ENCODE data around the gene HECTD4.
"Not testable (repeated sequence)": the region's sequence is repeated elsewhere in the genome, so short reads cannot be mapped to it uniquely, and the experiment has no call there.

HECTD4 gene

DNA sequence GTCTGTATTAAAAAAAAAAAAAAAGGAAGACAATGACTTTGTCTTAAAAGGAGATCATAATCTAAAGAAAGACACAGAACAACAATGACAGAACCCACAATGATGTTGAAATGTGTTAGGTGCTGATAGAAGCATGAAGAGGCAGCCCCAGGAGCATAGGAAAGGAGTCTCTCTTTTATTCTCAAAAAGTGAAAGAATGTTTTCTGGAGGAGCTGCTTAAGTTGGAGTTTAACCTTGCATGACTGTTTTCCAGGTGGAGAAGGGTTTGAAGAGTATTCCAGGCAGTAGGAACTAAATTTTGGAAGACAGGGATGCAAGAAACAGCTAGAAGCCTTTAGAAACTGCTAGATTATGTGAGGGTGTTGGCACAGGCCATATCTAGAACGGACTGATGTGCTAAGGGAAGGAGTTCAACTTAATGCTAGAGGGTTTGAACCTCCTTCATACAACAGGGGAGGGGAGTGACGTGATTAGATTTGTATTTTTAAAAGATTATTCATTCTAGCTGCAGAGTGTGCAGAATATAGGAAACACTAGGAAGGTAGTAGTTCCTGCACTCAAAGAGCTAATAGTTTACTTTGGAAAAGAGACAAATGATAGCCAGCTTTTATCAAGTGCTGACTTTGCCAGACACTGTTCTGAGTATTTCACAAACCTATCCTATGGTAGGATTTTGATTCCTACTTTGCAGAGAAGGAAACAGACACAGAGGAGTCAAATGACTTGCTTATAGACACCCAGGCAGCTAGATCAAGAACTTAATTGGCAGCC lies 31.8 kb upstream of the HECTD4 start:
- H3K36me3 ChIP-seq (ENCODE audit: insufficient read depth, low read length) = no peaks in the 10 kb centered on the region
- no peaks in the 10 kb centered on the region for H3K4me1 ChIP-seq (ENCODE audit: insufficient read depth, low read length)
- H3K9me3 ChIP-seq (ENCODE audit: control insufficient read depth, insufficient read depth, low read length) = no peaks in the 10 kb centered on the region
- no peak overlapping the region for H3K9ac ChIP-seq (ENCODE audit: low read depth, low read length)

DNA sequence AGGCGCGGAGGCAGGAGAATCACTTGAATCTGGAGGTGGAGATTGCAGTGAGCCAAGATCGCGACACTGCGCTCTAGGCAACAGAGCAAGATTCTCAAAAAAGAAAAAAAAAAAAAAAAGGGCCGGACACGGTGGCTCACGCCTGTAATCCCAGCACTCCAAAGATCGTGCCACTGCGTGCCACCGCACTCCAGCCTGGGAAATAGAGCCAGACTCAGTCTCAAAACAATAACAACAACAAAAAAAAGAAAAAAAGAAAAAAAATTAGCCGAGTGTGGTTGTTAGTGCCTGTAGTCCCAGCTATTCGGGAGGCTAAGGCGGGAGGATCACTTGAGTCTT lies 27.6 kb upstream of the HECTD4 start:
- Histone ChIP-seq H3K4me1 (ENCODE audit: insufficient read depth, low read length) (0 out of 2 replicates have a peak, but pooled peaks cover 4% of the 10 kb centered on the region), H3K36me3 (ENCODE audit: insufficient read depth, low read length) (peaks cover 34% of the 10 kb centered on the region), H3K9me3 (ENCODE audit: control insufficient read depth, insufficient read depth, low read length) (no peaks in the 10 kb centered on the region), H3K9ac (ENCODE audit: low read depth, low read length) (no peak overlapping the region; the same call in 1 of the 2 replicates)

DNA sequence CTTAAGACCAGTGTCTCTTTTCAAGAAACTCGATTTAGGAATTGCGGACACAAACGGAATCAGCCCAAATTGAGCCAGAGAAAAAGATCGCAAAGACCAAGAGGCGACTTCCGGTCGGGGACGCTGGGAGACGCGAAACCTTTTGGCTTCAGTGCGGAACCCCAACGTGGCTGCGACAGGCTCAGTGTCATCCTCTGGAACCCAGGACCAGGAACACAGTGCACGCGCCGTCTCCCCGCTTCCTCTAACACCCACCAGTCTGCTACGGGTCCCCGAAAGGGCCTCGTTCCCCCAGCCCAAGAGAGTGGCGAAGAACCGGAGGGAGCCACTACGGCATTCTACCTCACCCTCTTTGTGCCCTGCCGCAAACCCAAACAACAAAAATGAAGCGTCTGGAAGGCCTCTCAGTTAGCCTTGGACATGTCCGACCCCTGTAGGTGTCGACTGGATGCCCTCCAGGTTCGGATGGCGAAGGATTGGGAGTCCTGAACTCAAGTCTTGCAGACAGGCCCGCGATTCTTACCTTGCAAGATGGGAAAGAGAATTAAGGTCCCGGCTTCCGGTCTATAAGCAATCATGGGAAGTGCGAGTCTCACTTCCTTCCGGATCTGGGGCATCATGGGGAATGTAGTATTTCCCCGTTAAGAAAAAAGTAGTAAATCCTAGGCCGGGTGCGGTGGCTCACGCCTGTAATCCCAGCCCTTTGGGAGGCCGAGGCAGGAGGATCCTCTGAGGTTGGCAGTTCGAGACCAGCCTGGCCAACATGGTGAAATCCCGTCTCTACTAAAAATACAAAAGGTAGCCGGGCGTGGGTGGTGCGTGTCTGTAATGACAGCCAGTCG lies 27.1 kb upstream of the HECTD4 start, which contains the start of gene RPL6:
Gene RPL6, minus strand, starts transcription at position 542 of the 842 bp plus-strand sequence. CDS start 949 bp downstream, outside the sequence.
- peaks cover 38% of the 10 kb centered on the region for H3K36me3 ChIP-seq (ENCODE audit: insufficient read depth, low read length)
- H3K9me3 ChIP-seq (ENCODE audit: control insufficient read depth, insufficient read depth, low read length) = no peaks in the 10 kb centered on the region
- H3K9ac ChIP-seq (ENCODE audit: low read depth, low read length) = peak within 1 kb of the TSS; percentile 91
- H3K4me1 ChIP-seq (ENCODE audit: insufficient read depth, low read length) = 0 out of 2 replicates have a peak, but pooled peaks cover 4% of the 10 kb centered on the region

DNA sequence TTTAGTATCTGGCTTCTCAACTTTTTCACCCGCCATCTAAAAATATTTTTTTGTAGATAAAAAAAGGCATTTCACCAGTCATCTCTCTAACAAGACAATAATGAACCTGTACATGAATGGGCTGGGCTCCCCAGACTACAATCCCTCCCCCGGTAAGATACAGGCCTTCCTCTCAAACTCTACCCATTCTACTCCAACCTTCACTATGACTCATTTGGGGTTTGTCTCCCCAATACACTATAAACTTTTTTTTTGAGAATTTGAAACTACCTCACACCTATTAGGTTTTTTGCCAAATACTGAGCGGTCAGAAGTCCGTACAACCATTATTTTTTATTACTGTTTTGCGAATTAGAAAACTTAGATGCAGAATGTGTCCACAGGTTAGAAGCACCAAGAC lies 26.4 kb upstream of the HECTD4 start:
- H3K36me3 ChIP-seq (ENCODE audit: insufficient read depth, low read length) = peaks cover 41% of the 10 kb centered on the region
- 0 out of 2 replicates have a peak, but pooled peaks cover 4% of the 10 kb centered on the region for H3K4me1 ChIP-seq (ENCODE audit: insufficient read depth, low read length)
- peak overlapping the region; percentile 91 for H3K9ac ChIP-seq (ENCODE audit: low read depth, low read length)
- no peaks in the 10 kb centered on the region for H3K9me3 ChIP-seq (ENCODE audit: control insufficient read depth, insufficient read depth, low read length)

DNA sequence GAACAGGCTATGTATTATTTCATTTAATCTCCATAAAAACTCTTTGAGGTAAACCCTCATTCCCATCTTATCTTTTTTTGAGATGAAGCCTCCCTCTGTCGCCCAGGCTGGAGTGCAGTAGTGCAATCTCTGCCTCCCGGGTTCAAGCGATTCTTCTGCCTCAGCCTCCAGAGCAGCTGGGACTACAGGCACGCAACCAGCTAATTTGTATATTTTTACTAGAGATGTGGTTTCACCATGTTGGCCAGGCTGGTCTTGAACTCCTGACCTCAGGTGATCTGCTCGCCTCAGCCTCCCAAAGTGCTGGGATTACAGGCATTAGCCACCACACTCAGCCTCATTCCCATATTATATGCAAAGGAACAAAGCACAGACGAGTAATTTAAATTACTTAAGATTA lies 25.5 kb upstream of the HECTD4 start:
- not testable (repeated sequence) for H3K9me3 ChIP-seq (ENCODE audit: control insufficient read depth, insufficient read depth, low read length); H3K4me1 ChIP-seq (ENCODE audit: insufficient read depth, low read length)
- Histone ChIP-seq H3K36me3 (ENCODE audit: insufficient read depth, low read length) (peaks cover 41% of the 10 kb centered on the region), H3K9ac (ENCODE audit: low read depth, low read length) (peak overlapping the region; percentile 91; the same call in 1 of the 2 replicates)

DNA sequence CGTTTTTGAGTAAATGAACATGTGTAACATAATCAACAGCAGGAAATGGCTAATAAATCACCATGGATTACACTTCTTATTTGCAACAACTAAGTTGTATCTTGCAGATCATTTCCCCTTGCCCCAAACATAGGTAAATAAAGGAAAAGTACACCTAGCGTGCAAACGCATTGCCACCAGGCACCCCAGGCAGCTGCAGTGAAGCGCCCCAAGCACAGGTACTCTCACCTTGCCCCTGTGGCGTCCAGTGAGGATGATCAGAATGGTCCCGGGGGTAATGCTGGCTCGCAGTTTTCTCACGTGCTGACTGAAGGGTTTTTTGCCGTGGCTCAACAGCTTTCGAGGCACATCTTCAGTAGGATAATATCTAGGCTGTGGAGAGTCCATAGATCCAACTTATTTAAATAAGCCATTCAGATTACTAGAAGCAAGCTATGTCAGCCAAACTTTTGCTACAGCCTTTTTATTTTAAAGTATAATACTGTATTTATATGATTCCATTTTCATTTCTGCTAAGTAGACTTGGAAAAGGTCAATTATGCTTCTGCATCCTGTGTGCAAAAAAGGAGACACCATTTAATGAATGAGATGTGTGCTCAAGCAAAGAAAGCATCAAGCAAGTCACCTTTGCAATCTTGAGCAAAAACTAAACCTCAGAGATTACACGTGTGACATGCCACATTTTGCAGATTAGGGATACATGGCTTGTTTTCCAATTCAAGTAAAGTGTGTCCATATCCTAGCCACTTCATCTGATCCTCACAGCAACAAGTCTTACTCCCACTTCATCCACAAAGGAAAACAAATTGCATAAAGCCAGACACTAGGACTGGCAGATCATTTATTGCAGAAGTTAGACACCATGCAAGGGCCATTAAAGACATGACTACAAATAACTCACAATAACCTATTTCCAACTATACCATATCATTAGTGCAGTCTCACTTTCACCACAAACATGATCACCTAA lies 24.6 kb upstream of the HECTD4 start:
- H3K4me1 ChIP-seq (ENCODE audit: insufficient read depth, low read length) = 0 out of 2 replicates have a peak, but pooled peaks cover 4% of the 10 kb centered on the region
- H3K9ac ChIP-seq (ENCODE audit: low read depth, low read length) = no peak overlapping the region
- H3K36me3 ChIP-seq (ENCODE audit: insufficient read depth, low read length) = peaks cover 41% of the 10 kb centered on the region
- no peaks in the 10 kb centered on the region for H3K9me3 ChIP-seq (ENCODE audit: control insufficient read depth, insufficient read depth, low read length)

DNA sequence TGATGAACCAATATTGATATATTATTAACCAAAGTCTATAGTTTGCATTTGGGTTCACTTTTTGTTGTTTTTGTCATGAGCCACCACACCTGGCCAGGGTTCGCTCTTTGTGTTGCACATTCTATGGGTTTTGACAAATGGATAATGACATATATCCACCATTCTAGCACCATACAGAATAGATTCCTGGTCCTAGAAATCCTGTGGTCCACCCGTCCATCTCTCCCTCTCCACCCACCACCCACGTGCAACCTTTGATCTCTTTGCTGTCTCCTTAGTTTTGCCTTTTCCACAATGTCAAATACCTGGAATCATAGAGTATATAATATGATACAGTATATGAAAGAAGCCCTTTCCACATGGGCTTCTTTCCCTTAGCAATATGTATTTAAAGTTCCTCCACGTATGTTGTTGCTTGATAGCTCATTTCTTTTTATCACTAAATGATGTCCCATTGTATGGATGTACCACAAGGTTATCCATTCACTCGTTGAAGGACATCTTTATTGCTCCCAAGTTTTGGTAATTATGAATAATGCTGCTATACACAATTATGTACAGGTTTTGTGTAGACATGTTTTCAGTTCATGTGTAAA lies 19.8 kb upstream of the HECTD4 start:
- H3K9ac ChIP-seq (ENCODE audit: low read depth, low read length) = no peak overlapping the region
- peaks cover 24% of the 10 kb centered on the region for H3K36me3 ChIP-seq (ENCODE audit: insufficient read depth, low read length)
- no peaks in the 10 kb centered on the region for H3K4me1 ChIP-seq (ENCODE audit: insufficient read depth, low read length)
- no peaks in the 10 kb centered on the region for H3K9me3 ChIP-seq (ENCODE audit: control insufficient read depth, insufficient read depth, low read length)

DNA sequence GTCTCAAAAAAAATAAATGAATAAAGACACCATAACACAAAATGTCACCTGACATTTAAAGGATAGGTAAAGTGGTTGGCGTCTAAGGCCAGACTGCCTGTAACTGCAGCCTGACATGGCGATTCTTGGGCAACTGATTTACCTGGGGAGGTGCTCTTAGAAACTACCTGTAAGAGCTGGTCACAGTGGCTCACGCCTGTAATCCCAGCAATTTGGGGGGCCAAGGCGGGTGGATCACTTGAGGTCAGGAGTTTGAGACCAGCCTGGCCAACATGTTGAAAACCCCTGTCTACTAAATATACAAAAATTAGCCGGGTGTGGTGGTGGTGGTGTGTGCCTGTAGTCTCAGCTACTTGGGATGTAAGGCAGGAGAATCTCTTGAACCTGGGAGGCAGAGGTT lies 18.8 kb upstream of the HECTD4 start:
- H3K9ac ChIP-seq (ENCODE audit: low read depth, low read length) = no peak overlapping the region
- H3K9me3 ChIP-seq (ENCODE audit: control insufficient read depth, insufficient read depth, low read length) = no peaks in the 10 kb centered on the region
- no peaks in the 10 kb centered on the region for H3K4me1 ChIP-seq (ENCODE audit: insufficient read depth, low read length)
- peaks cover 15% of the 10 kb centered on the region; the same call in 1 of the 2 replicates for H3K36me3 ChIP-seq (ENCODE audit: insufficient read depth, low read length)

DNA sequence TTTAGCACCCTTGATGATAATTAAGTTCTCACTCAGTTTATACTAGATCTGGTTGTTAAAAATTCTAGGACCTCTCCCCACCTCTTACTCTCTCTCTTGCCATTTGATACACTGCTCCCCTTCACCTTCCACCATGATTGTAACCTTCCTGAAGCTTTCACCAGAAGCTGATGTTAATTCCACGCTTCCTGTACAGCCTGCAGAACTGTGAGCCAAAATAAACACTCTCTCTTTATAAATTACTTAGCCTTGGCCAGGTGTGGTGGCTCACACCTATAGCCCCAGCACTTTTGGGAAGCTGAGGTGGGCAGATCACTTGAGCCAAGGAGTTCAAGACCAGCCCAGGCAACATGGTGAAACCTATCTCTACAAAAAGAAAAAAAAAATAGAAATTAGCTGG lies 11.1 kb upstream of the HECTD4 start:
- H3K9me3 ChIP-seq (ENCODE audit: control insufficient read depth, insufficient read depth, low read length) = no peaks in the 10 kb centered on the region
- H3K9ac ChIP-seq (ENCODE audit: low read depth, low read length) = no peak overlapping the region
- H3K36me3 ChIP-seq (ENCODE audit: insufficient read depth, low read length) = no peaks in the 10 kb centered on the region
- H3K4me1 ChIP-seq (ENCODE audit: insufficient read depth, low read length) = no peaks in the 10 kb centered on the region

DNA sequence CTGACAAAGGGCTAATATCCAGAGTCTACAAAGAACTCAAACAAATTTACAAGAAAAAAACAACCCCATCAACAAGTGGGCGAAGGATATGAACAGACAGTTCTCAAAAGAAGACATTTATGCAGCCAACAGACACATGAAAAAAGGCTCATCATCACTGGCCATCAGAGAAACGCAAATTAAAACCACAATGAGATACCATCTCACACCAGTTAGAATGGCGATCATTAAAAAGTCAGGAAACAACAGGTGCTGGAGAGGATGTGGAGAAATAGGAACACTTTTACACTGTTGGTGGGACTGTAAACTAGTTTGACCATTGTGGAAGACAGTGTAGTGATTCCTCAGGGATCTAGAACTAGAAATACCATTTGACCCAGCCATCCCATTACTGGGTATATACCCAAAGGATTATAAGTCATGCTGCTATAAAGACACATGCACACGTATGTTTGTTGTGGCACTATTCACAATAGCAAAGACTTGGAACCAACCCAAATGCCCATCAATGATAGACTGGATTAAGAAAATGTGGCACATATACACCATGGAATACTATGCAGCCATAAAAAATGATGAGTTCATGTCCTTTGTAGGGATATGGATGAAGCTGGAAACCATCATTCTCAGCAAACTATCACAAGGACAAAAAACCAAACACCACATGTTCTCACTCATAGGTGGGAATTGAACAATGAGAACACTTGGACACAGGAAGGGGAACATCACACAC lies 7.9 kb upstream of the HECTD4 start:
- H3K4me1 ChIP-seq (ENCODE audit: insufficient read depth, low read length); H3K9me3 ChIP-seq (ENCODE audit: control insufficient read depth, insufficient read depth, low read length); H3K36me3 ChIP-seq (ENCODE audit: insufficient read depth, low read length); H3K9ac ChIP-seq (ENCODE audit: low read depth, low read length): not testable (repeated sequence)

DNA sequence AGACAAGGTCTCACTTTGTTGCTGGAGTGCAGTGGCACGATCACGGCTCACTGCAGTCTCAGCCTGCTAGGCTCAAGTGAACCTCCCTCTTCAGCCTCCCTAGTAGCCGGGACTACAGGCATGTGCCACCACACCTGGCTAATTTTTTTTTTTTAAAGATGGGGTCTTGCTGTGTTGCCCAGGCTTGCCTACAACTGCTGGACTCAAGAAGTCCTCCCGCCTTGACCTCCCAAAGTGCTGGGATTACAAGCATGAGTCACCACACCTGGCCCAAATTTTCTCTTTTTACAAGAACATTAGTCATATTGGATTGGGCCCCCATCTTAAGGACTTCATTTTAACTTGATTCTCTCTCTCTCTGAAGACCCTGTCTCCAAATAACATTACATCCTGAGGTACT lies 7.0 kb upstream of the HECTD4 start:
- Histone ChIP-seq H3K9me3 (ENCODE audit: control insufficient read depth, insufficient read depth, low read length) (no peaks in the 10 kb centered on the region), H3K36me3 (ENCODE audit: insufficient read depth, low read length) (no peaks in the 10 kb centered on the region), H3K9ac (ENCODE audit: low read depth, low read length) (no peak overlapping the region), H3K4me1 (ENCODE audit: insufficient read depth, low read length) (no peaks in the 10 kb centered on the region)

DNA sequence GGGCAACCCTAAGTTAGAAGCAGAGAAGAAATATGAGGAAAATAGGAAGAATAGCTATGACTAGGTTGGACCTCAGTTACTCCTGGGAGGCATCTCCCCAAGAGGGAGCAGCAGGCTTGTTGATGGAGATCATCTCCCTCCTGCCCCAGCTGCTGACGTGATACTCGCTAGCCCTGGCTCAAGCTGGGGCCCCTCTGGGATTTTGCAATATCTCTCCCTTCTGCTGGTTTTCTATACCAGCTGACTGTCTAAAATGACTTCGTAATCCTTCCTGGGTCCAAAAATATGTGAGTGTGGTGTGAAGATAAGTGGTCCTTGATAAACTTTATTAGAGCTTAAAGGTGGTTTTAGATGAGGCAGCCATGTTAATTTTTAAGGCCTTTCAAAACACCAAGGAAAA lies 4.5 kb upstream of the HECTD4 start:
- H3K9me3 ChIP-seq (ENCODE audit: control insufficient read depth, insufficient read depth, low read length) = no peaks in the 10 kb centered on the region
- no peaks in the 10 kb centered on the region for H3K36me3 ChIP-seq (ENCODE audit: insufficient read depth, low read length)
- H3K4me1 ChIP-seq (ENCODE audit: insufficient read depth, low read length) = no peaks in the 10 kb centered on the region
- no peak overlapping the region for H3K9ac ChIP-seq (ENCODE audit: low read depth, low read length)

DNA sequence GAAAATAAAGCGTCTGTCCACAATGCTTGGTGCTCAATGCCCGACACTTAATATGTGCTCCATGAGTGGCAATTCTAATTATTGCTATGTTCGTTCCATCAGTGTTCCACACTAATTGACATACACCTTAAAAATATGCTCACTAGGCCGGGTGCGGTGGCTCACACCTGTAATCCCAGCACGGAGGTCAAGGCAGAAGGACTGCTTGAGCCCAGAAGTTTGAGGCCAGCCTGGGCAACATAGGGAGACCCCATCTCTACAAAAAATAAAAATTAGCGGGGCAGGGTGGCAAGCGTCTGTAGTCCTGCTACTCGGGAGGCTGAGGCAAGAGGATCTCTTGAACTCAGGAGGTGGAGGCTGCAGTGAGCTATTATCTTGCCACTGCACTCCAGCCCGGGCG lies 635 bp upstream of the HECTD4 start:
- H3K36me3 ChIP-seq (ENCODE audit: insufficient read depth, low read length) = no peaks in the 10 kb centered on the region
- H3K9ac ChIP-seq (ENCODE audit: low read depth, low read length) = peak overlapping the region; percentile 40; the same call in 1 of the 2 replicates
- H3K9me3 ChIP-seq (ENCODE audit: control insufficient read depth, insufficient read depth, low read length) = no peaks in the 10 kb centered on the region
- 0 out of 2 replicates have a peak, but pooled peaks cover 3% of the 10 kb centered on the region for H3K4me1 ChIP-seq (ENCODE audit: insufficient read depth, low read length)
